Activated T-helper 1 cell treated with anti-CD3 and anti-CD28 coated beads, Interleukin-12 subunit alpha, Interleukin-12 subunit beta, Interleukin-2, Interleukin-4 antibody, amounts not matched to agents 30 ng/mL and 10 ng/mL and 1 ng/mL, durations not matched to agents 14 hours and 24 hours and 36 hours (primary cell): ENCODE measurements around the gene GABBR1. TPM values are rescaled to one million over a fixed set of nuclear protein-coding genes. Genes with fewer than 3 reads are reported as not detected.
A peak's percentile ranks its signal among the peaks of the same experiment; 100 is the strongest.

Experiments
- DNase-seq: peaks from one replicate; pipeline ENCODE4 v3.0.0; 2021; ENCODE audit warnings: low spot score
- H3K27ac Mint-ChIP-seq: one replicate; pipeline ENCODE4 v1.8.0; 2021; ENCODE audit warnings: mild to moderate bottlenecking, mixed read lengths
- H3K27me3 Mint-ChIP-seq: one replicate; pipeline ENCODE4 v1.8.0; 2022; ENCODE audit warnings: mild to moderate bottlenecking, moderate library complexity, mixed read lengths; ENCODE audit not compliant: insufficient read depth
- H3K36me3 Mint-ChIP-seq: one replicate; pipeline ENCODE4 v1.8.0; 2021; ENCODE audit warnings: low read depth, mixed read lengths
- H3K4me1 Mint-ChIP-seq: one replicate; pipeline ENCODE4 v1.8.0; 2021; ENCODE audit warnings: low read depth, mixed read lengths
- H3K4me3 Mint-ChIP-seq: one replicate; pipeline ENCODE4 v1.8.0; 2021; ENCODE audit warnings: mild to moderate bottlenecking, moderate library complexity, mixed read lengths
- H3K9me3 Mint-ChIP-seq: one replicate; pipeline ENCODE4 v1.8.0; 2021; ENCODE audit warnings: mixed read lengths
- intact Hi-C: fragments of 100-400 bp; cut with micrococcal nuclease; formaldehyde crosslinking; loops from one replicate; pipeline ENCODE4 v1.15.1; 2024
- total RNA-seq: library from RNA; stranded (reverse); gene quantifications from 2 replicates; pipeline ENCODE4 v1.2.3, GENCODE V29; 2022

Gene GABBR1
- total RNA-seq, 1 donor from 2014 or later = 22.6 TPM

DNA sequence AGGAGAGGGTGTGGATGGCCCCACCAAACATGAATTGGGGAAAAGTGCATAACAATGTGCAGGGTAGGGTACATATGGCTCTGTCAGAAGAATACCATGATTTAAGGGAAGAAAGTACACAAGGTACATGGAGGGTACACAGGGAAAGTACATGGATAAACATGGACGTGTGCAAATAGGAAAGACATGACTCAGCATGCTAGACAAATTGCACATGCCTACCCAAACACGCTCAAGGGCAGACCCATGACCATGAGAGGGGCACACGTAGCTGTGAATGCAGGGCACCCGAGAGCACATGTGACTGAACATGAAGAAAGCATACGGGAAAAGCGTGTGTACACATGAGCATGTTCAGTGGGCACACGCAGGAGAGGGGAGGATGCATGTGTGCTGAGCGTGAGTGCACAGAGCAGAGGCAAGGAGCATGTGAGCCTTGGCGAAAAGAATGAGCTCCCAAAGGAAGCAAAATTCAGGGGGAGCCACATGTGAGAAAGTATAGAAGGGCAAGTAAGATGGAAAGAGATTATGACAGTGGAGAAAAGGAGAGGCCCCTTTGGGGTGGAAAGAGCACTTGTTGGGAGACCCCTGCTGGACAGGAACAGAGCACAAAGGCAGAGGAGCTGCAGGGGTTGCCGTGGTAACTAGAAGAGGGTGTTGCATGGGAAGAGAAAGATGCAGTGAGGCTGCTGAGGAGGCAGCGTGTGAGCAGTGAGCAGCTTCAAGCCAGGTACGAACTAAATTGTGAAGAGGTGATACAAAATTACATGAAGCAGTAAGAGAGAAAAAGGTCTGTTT is 30.2 kb downstream of the GABBR1 start:
- H3K36me3 Mint-ChIP-seq = peaks cover 15% of the 10 kb centered on the region
- no peak overlapping the region for H3K4me3 Mint-ChIP-seq
- DNase-seq = no peak
- H3K27me3 Mint-ChIP-seq = no peaks in the 10 kb centered on the region
- H3K9me3 Mint-ChIP-seq = no peaks in the 10 kb centered on the region
- H3K4me1 Mint-ChIP-seq = no peaks in the 10 kb centered on the region
- no peak overlapping the region for H3K27ac Mint-ChIP-seq
- intact Hi-C loops = no loop called here

DNA sequence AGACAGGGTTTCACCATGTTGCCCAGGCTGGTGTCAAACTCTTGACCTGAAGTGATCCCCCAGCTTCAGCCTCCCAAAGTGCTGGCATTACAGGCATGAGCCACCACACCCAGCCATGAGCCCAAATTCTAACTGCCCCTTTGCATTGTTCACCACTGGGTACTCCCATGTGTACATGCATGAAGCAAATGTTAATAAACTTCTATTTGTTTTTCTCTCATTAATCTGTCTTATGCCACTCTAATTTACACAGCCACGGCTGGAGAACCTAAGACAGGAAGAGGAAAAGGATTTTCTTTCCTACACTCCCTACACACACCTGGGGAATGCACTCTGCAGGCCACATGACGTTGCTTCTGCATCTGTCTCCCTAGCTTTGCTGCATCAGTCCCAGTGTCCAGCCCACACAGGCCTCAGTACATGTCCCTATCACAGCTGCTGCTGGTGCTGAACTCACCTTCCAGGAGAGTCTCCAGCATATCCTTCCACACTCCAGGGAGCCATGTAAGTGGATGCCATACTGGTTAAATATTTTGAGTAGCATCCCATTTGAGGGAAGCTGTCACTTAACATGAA is 34.7 kb downstream of the GABBR1 start:
- peaks cover 2% of the 10 kb centered on the region for H3K36me3 Mint-ChIP-seq
- H3K4me1 Mint-ChIP-seq = no peaks in the 10 kb centered on the region
- intact Hi-C loops = no loop called here
- H3K9me3 Mint-ChIP-seq = no peaks in the 10 kb centered on the region
- no peaks in the 10 kb centered on the region for H3K27me3 Mint-ChIP-seq
- no peak overlapping the region for H3K27ac Mint-ChIP-seq
- DNase-seq = no peak
- no peak overlapping the region for H3K4me3 Mint-ChIP-seq

DNA sequence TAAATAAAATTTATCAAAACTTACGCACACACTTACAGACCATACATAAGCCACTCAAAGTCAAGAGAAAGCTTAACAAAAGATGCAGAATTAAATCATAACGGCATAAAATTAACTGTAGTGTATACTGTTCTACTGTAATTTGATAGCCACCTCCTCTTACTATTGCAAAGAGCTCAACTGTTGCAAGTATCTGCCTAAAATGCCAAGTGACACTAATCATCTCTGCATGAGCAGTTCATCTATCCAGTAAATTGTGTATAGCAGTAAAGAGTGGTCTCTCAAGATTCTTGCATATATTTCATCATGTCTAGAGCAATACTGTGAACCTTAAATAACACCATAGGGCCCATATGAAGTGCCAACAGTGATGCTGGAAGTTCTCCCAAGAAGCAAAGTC is 35.8 kb downstream of the GABBR1 start:
- Mint-ChIP-seq H3K4me1 (no peaks in the 10 kb centered on the region), H3K36me3 (no peaks in the 10 kb centered on the region), H3K27me3 (peaks cover 1% of the 10 kb centered on the region), H3K9me3 (no peaks in the 10 kb centered on the region), H3K4me3 (no peak overlapping the region), H3K27ac (no peak overlapping the region)
- intact Hi-C loops = no loop called here
- DNase-seq = no peak

DNA sequence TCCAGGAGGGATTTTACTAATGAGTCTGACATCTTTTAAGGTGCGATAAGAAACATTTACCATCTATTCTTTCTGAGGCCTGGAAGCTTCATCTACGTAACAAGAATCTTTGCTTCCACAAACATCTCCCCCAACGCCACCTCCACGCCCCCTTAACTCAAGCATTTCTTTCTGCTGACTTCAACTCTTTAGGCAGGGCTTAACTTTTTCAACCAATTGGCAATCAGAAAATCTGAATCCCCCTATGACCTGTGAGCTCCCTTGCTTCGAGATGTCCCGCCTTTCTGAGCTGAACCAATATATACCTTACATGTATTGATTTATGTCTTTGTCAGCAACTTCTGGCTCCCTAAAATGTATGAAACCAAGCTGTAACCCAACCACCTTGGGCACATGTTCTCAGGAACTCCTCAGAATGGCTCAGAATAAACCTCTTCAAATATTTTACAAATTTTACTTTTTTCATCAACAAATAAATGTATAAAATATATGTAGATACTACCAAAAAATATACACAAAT is 36.5 kb downstream of the GABBR1 start:
- no peaks in the 10 kb centered on the region for H3K4me1 Mint-ChIP-seq
- H3K27me3 Mint-ChIP-seq = peaks cover 3% of the 10 kb centered on the region
- intact Hi-C loops = no loop called here
- H3K9me3 Mint-ChIP-seq = no peaks in the 10 kb centered on the region
- H3K27ac Mint-ChIP-seq = no peak overlapping the region
- H3K4me3 Mint-ChIP-seq = no peak overlapping the region
- H3K36me3 Mint-ChIP-seq = no peaks in the 10 kb centered on the region
- no peak for DNase-seq

GRCh38 chr6:29593199-29593855 is 39.7 kb downstream of the GABBR1 start:
- no peak overlapping the region for H3K27ac Mint-ChIP-seq
- intact Hi-C loops = no loop called here
- H3K4me1 Mint-ChIP-seq = no peaks in the 10 kb centered on the region
- no peaks in the 10 kb centered on the region for H3K36me3 Mint-ChIP-seq
- no peak for DNase-seq
- H3K27me3 Mint-ChIP-seq = peaks cover 6% of the 10 kb centered on the region
- H3K9me3 Mint-ChIP-seq = no peaks in the 10 kb centered on the region
- no peak overlapping the region for H3K4me3 Mint-ChIP-seq

DNA sequence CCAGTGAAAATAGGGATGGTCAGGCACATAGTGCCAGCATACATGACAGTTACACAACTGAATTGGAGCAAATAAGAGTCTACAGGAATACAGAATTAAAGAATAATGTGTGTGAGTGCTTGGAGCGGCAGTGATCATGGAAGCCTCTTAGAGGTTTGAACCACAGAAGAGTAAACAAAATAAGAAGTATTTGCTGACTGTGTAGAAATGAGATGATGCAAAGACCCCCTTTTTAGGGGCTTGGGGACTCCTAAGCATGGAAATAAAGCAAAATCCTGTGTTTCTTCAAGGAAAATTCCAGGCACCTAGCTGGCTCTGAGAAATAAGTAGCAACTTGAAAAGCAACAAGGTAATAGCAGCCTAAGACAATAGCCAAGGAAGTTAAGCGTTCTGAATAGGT is 41.3 kb downstream of the GABBR1 start:
- intact Hi-C loops = no loop called here
- H3K27ac Mint-ChIP-seq = no peak overlapping the region
- H3K4me3 Mint-ChIP-seq = no peak overlapping the region
- H3K9me3 Mint-ChIP-seq = no peaks in the 10 kb centered on the region
- no peaks in the 10 kb centered on the region for H3K36me3 Mint-ChIP-seq
- no peak for DNase-seq
- no peaks in the 10 kb centered on the region for H3K4me1 Mint-ChIP-seq
- H3K27me3 Mint-ChIP-seq = peaks cover 11% of the 10 kb centered on the region

- Mint-ChIP-seq H3K36me3 (no peaks in the 10 kb centered on the region), H3K4me3 (no peak overlapping the region), H3K4me1 (no peaks in the 10 kb centered on the region), H3K27ac (no peak overlapping the region), H3K27me3 (peaks cover 11% of the 10 kb centered on the region), H3K9me3 (no peaks in the 10 kb centered on the region)
- intact Hi-C loops = no loop called here
- no peak for DNase-seq
Observed at GRCh38 chr6:29590218-29590808, 42.7 kb downstream of the GABBR1 start.

DNA sequence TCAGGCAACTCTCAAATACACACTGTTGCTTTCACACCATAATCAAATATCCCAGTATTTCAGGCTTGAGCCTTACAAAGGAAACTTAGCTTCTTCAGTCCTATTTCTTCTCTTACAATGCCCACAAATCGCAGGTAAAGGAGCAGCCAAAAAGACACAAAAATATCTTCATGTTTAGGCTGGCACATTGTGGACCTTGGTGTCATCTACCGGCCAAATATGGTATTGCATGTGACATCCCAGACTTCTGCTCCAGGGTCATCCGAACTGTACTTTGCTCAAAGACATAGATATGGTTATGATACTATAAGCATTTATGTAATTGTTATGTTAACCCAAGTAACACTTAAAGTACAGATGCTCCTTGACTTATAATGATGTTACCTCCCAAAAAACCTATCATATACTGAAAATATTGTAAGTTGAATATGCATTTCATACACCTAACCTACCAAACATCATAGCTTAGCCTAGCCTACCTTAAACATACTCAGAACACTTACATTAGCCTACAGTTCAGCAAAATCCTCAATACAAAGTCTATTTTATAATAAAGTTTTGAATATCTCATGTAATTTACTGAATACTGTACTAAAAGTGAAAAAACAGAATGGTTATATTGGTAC is 43.4 kb downstream of the GABBR1 start:
- Mint-ChIP-seq H3K27me3 (peaks cover 11% of the 10 kb centered on the region), H3K4me1 (no peaks in the 10 kb centered on the region), H3K27ac (no peak overlapping the region), H3K9me3 (no peaks in the 10 kb centered on the region), H3K4me3 (no peak overlapping the region), H3K36me3 (no peaks in the 10 kb centered on the region)
- peak; percentile 40 for DNase-seq
- intact Hi-C loops = loop anchor here (1.0 to 2.0 kb wide), 2 partner anchors 573 to 751 kb away; no protein-coding TSS in a partner anchor

GRCh38 chr6:29584821-29585220 is 48.2 kb downstream of the GABBR1 start, which contains the start of gene OR2H2:
Gene OR2H2, plus strand, starts transcription at chr6:29585121. Its CDS starts 2,824 bp downstream, at chr6:29587945.
- Mint-ChIP-seq H3K4me3 (no peak within 1 kb of the TSS), H3K27me3 (peaks cover 8% of the 10 kb centered on the region), H3K36me3 (no peaks in the 10 kb centered on the region), H3K4me1 (no peaks in the 10 kb centered on the region), H3K27ac (no peak within 1 kb of the TSS), H3K9me3 (no peaks in the 10 kb centered on the region)
- intact Hi-C loops = no loop called here
- DNase-seq = no peak

DNA sequence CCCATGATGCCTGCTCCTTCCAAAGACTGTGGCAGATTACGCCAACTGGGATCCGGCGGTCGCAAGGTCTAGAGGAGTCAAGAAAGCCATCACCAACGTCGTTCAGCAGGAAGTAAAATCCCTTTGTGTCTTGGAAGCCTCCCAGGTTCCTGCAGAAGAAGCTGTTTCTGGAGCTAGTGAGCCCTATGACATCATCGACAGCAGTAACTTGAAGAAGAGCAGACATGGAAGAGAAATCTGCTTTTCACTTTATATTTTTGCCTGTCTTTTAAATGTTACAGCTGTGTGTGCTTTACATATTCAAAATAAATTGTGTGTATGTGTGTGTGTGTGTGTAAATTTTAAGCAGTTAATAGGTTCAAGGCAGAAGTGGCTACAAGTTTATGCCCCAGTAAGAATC is 55.4 kb downstream of the GABBR1 start:
- H3K4me3 Mint-ChIP-seq = no peak overlapping the region
- intact Hi-C loops = no loop called here
- H3K27ac Mint-ChIP-seq = no peak overlapping the region
- no peaks in the 10 kb centered on the region for H3K4me1 Mint-ChIP-seq
- H3K27me3 Mint-ChIP-seq = peaks cover 13% of the 10 kb centered on the region
- DNase-seq = no peak
- H3K9me3 Mint-ChIP-seq = no peaks in the 10 kb centered on the region
- H3K36me3 Mint-ChIP-seq = no peaks in the 10 kb centered on the region

GRCh38 chr6:29576056-29576455 is 56.9 kb downstream of the GABBR1 start:
- Mint-ChIP-seq H3K27me3 (peaks cover 13% of the 10 kb centered on the region), H3K27ac (no peak overlapping the region), H3K9me3 (no peaks in the 10 kb centered on the region), H3K4me1 (no peaks in the 10 kb centered on the region), H3K4me3 (no peak overlapping the region), H3K36me3 (no peaks in the 10 kb centered on the region)
- DNase-seq = no peak
- intact Hi-C loops = no loop called here

DNA sequence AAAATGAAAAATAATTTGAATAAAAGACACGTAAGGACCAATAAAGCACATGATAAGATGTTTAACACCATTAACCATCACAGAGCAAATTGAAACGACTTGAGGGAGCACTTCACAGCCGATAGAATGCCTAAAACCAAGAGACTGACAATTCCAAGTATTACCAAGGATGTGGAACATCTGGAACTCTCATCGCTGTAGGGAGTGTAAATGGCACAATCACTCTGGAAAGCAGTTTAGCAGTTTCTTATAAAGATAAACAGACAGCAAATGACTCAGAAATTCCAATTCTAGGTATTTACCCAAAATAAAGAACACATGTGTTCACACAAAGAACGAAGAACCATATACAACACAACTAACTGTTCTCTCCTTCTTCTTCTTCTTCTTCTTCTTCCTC is 65.0 kb downstream of the GABBR1 start:
- intact Hi-C loops = no loop called here
- Mint-ChIP-seq H3K9me3 (no peaks in the 10 kb centered on the region), H3K4me3 (no peak overlapping the region), H3K36me3 (no peaks in the 10 kb centered on the region), H3K27ac (no peak overlapping the region), H3K4me1 (peaks cover 7% of the 10 kb centered on the region), H3K27me3 (peaks cover 15% of the 10 kb centered on the region)
- DNase-seq = no peak
